Endothelial cell of umbilical vein (primary cell): Measurements from ENCODE around the gene RNU1-2.
"Not testable (repeated sequence)": the region's sequence is repeated elsewhere in the genome, so short reads cannot be mapped to it uniquely, and the experiment has no call there.

ENCODE experiments used
- CTCF ChIP-seq, 2 donors: IDR thresholded peaks; 1 replicate in 1 of 2; 2 replicates in 1 of 2; pipeline ENCODE4 v1.5.1; 2011; ENCODE audit warnings: low read length in 2 of 2, mild to moderate bottlenecking in 2 of 2, moderate library complexity in 2 of 2, control low read depth in 1 of 2, inconsistent platforms in 1 of 2, low read depth in 1 of 2; ENCODE audit not compliant: insufficient read depth in 1 of 2; ENCODE audit errors: extremely low read depth in 1 of 2
- POLR2AphosphoS5 ChIP-seq: IDR thresholded peaks from 2 replicates; pipeline ENCODE4 v1.6.1; 2012; ENCODE audit warnings: low read depth, mild to moderate bottlenecking, control low read depth, low read length, moderate library complexity; ENCODE audit not compliant: insufficient read depth

- TF ChIP-seq CTCF (IDR thresholded peaks at IDR 0.05; ENCODE audit: extremely low read depth in 1 of 2, insufficient read depth in 1 of 2, low read depth in 1 of 2, low read length in 2 of 2); POLR2AphosphoS5: not testable (repeated sequence)
Observed at GRCh38 chr1:16890539-16891021, 5.2 kb upstream of the RNU1-2 start.
